HepG2 (cell line): ENCODE measurements around the gene CHPF. TPM values are rescaled to one million over a fixed set of nuclear protein-coding genes. Genes with fewer than 3 reads are reported as not detected.
A peak's percentile ranks its signal among the peaks of the same experiment; 100 is the strongest.

ENCODE experiments used
- ATAC-seq: fragments of 200-7000 bp; cut with Tn5 transposase; 3 replicates; pipeline ENCODE4 v1.9.1; 2020; ENCODE audit warnings: mild to moderate bottlenecking, moderate library complexity
- BruUV-seq: library from RNA; stranded (reverse); fragments of 400-500 nt; replicated peaks from 2 replicates; lab custom pipeline; 2021; lab: Mats Ljungman, UMichigan
- CTCF ChIA-PET: fragments of 300-600 bp; formaldehyde crosslinking; extraction: SDS; loops from one replicate; lab custom pipeline; 2021; ENCODE audit warnings: low total read pairs, inconsistent platforms, low intra/inter-chr PET ratio; lab: Yijun Ruan, JAX
- POLR2A ChIA-PET: fragments of 350-600 bp; sonication (Branson Sonifier 250); formaldehyde crosslinking; loops from one replicate; lab custom pipeline; 2020; ENCODE audit warnings: antibody characterized with exemption, inconsistent platforms; lab: Yijun Ruan, JAX
- DNase-seq: peaks from one replicate; pipeline ENCODE4 v3.0.0-alpha.2; 2015; ENCODE audit warnings: low spot score
- FAIRE-seq: peaks from 3 replicates; lab custom pipeline; 2011; peaks lifted over from hg19 to GRCh38; lab: Jason Lieb, UNC
- H2AFZ ChIP-seq: one replicate; pipeline ENCODE4 v1.6.1; 2011; ENCODE audit warnings: low read length, inconsistent platforms
- H3K27ac ChIP-seq: fragments of 300-600 bp; 3 replicates; pipeline ENCODE4 v1.8.0; 2011; ENCODE audit warnings: mixed run types, mild to moderate bottlenecking, mixed read lengths, low read length, inconsistent platforms; ENCODE audit not compliant: insufficient read depth; ENCODE audit errors: extremely low read length
- H3K27me3 ChIP-seq, 2 experiments: fragments of 200-600 bp in 1 of 2; 2 replicates in 1 of 2; 3 replicates in 1 of 2; pipeline versions ENCODE4 v1.6.0 to v1.8.0; 2011; ENCODE audit warnings: low read length in 2 of 2, mild to moderate bottlenecking in 2 of 2, moderate library complexity in 2 of 2, inconsistent platforms in 1 of 2; ENCODE audit not compliant: insufficient read depth in 2 of 2, control insufficient read depth in 1 of 2
- H3K36me3 ChIP-seq, 2 experiments: fragments of 200-600 bp in 1 of 2; replicated peaks in 1 of 2; 2 replicates in 1 of 2; 3 replicates in 1 of 2; pipeline versions ENCODE4 v1.5.1 to v1.8.0; 2011; ENCODE audit warnings: low read length in 2 of 2, inconsistent platforms in 1 of 2; ENCODE audit not compliant: insufficient read depth in 2 of 2, control insufficient read depth in 1 of 2
- H3K4me1 ChIP-seq: 2 replicates; pipeline ENCODE4 v1.5.1; 2012; ENCODE audit warnings: low read length, inconsistent platforms; ENCODE audit not compliant: insufficient read depth
- H3K4me2 ChIP-seq: 2 replicates; pipeline ENCODE4 v1.6.0; 2011; ENCODE audit warnings: low read depth, low read length, inconsistent platforms
- H3K4me3 ChIP-seq, 3 experiments: fragments of 200-600 bp in 1 of 3; sonication (generic), shearing (Covaris generic) in 1 of 3; replicated peaks in 1 of 3; 2 replicates each; pipeline ENCODE4 v1.5.1; 2011 to 2016; ENCODE audit warnings: low read length in 3 of 3, inconsistent platforms in 2 of 3, low read depth in 2 of 3, mild to moderate bottlenecking in 2 of 3, control low read depth in 1 of 3, mixed read lengths in 1 of 3; ENCODE audit not compliant: insufficient read depth in 1 of 3
- H3K79me2 ChIP-seq: one replicate; pipeline ENCODE4 v1.6.1; 2011; ENCODE audit warnings: low read length, inconsistent platforms; ENCODE audit not compliant: insufficient read depth
- H3K9ac ChIP-seq: 2 replicates; pipeline ENCODE4 v1.6.0; 2011; ENCODE audit warnings: mild to moderate bottlenecking, low read depth, low read length, inconsistent platforms; ENCODE audit not compliant: insufficient read depth
- H3K9me3 ChIP-seq: 2 replicates; pipeline ENCODE4 v1.5.1; 2012; ENCODE audit warnings: mild to moderate bottlenecking, low read length
- H4K20me1 ChIP-seq: 2 replicates; pipeline ENCODE4 v1.6.0; 2011; ENCODE audit warnings: inconsistent platforms, mild to moderate bottlenecking, low read length, moderate library complexity; ENCODE audit not compliant: insufficient read depth
- ARNT2 ChIP-seq: sonication (generic); formaldehyde crosslinking; IDR thresholded peaks from 2 replicates; pipeline ENCODE4 v1.8.0; 2022; ENCODE audit warnings: mild to moderate bottlenecking, low read depth, missing genetic modification reagents, moderate library complexity
- ETS1 ChIP-seq: sonication (generic); formaldehyde crosslinking; IDR thresholded peaks from 2 replicates; pipeline ENCODE4 v1.4.0; 2020; ENCODE audit warnings: missing genetic modification reagents
- HOXA5 ChIP-seq: sonication (generic); formaldehyde crosslinking; IDR thresholded peaks from 2 replicates; pipeline ENCODE4 v1.4.0; 2020; ENCODE audit warnings: missing genetic modification reagents
- MAF1 ChIP-seq: sonication (generic); formaldehyde crosslinking; IDR thresholded peaks from 2 replicates; pipeline ENCODE4 v1.5.0; 2020; ENCODE audit warnings: missing genetic modification reagents, borderline replicate concordance
- MYC ChIP-seq: sonication (generic); formaldehyde crosslinking; IDR thresholded peaks from 2 replicates; pipeline ENCODE4 v1.9.0; 2021; ENCODE audit warnings: missing genetic modification reagents, borderline replicate concordance
- NFKB2 ChIP-seq: sonication (generic); formaldehyde crosslinking; IDR thresholded peaks from 2 replicates; pipeline ENCODE4 v1.4.0; 2020; ENCODE audit warnings: missing genetic modification reagents, borderline replicate concordance
- ZC3H13 ChIP-seq: sonication (generic); formaldehyde crosslinking; IDR thresholded peaks from 2 replicates; pipeline ENCODE4 v1.8.1; 2023; ENCODE audit warnings: mild to moderate bottlenecking, missing genetic modification reagents, moderate library complexity
- ZFP36L1 ChIP-seq: sonication (generic); formaldehyde crosslinking; IDR thresholded peaks from 2 replicates; pipeline ENCODE4 v1.8.0; 2022; ENCODE audit warnings: mild to moderate bottlenecking, missing genetic modification reagents, moderate library complexity
- ZNF430 ChIP-seq: sonication (generic); formaldehyde crosslinking; IDR thresholded peaks from 2 replicates; pipeline ENCODE4 v1.9.0; 2021; ENCODE audit warnings: mild to moderate bottlenecking, missing genetic modification reagents
- ZNF543 ChIP-seq: sonication (generic); formaldehyde crosslinking; IDR thresholded peaks from 2 replicates; pipeline ENCODE4 v1.4.0; 2020; ENCODE audit warnings: mild to moderate bottlenecking, missing genetic modification reagents
- ZNF569 ChIP-seq: sonication (generic); formaldehyde crosslinking; IDR thresholded peaks from 2 replicates; pipeline ENCODE4 v1.5.0; 2020; ENCODE audit warnings: mild to moderate bottlenecking, missing genetic modification reagents, moderate library complexity, borderline replicate concordance
- WGBS: methylation state at CpG from one replicate; pipeline ENCODE4 v1.1.6; 2017; ENCODE audit warnings: low lambda C conversion rate; 5-methylcytosine and 5-hydroxymethylcytosine counted together
- in situ Hi-C: cut with HindIII; loops from 2 replicates; pipeline ENCODE4 v1.10.0; 2017; ENCODE audit warnings: low pct_unique_long_range_greater_than_20kb; ENCODE audit not compliant: extremely low pct_ligation_motif_present
- intact Hi-C: fragments of 100-400 bp; cut with micrococcal nuclease; formaldehyde crosslinking; loops from one replicate; pipeline ENCODE4 v1.10.0; 2022; ENCODE audit not compliant: unreplicated experiment
- polyA plus RNA-seq, 8 experiments: library from polyadenylated mRNA; depleted of rRNA in 3 of 8; stranded (reverse) in 7 of 8; unstranded in 1 of 8; fragments of >200 nt; fragmentation: Illumina TruSeq in 4 of 8; extraction: Trizol in 4 of 8; gene quantifications; 2 replicates each; pipeline versions ENCODE4 v1.2.1 to v1.2.3, GENCODE V29; 2011 to 2016; ENCODE audit warnings: low read depth in 4 of 8, missing spikeins in 1 of 8, mixed read lengths in 1 of 8; ENCODE audit not compliant: insufficient read depth in 1 of 8
- total RNA-seq, 5 experiments: library from RNA; depleted of rRNA; stranded (reverse); fragments of >200 nt; fragmentation: Illumina TruSeq; extraction: Trizol; gene quantifications; 2 replicates each; pipeline ENCODE4 v1.2.3, GENCODE V29; 2016; ENCODE audit warnings: low read depth in 1 of 5
- TF ChIP-seq, protein P1 (sequence below): sonication (generic); formaldehyde crosslinking; IDR thresholded peaks from 2 replicates; pipeline ENCODE4 v1.4.0; 2020; ENCODE audit warnings: missing genetic modification reagents
- TF ChIP-seq, protein P2 (sequence below): sonication (generic); formaldehyde crosslinking; IDR thresholded peaks from 2 replicates; pipeline ENCODE4 v1.5.0; 2020; ENCODE audit warnings: mild to moderate bottlenecking, missing genetic modification reagents, borderline replicate concordance

The CHPF gene
- total and polyA plus RNA-seq, 2 of the 13 experiments (the other 11 are each of a cell fraction or from before 2014, with no cell fraction given), result 79.6 to 111 TPM

GRCh38 chr2:219538504-219538951 lies 5.1 kb downstream of the CHPF start:
- no TSS peak for BruUV-seq
- intact Hi-C loops, result loop anchor here (10.0 kb wide), 1 partner anchor 244 kb away; no protein-coding TSS in a partner anchor
- Histone ChIP-seq H3K9me3 (no peaks in the 10 kb centered on the region), H3K4me3 (no peak overlapping the region), H3K4me2 (0 out of 2 replicates have a peak overlapping the region, but pooled peaks have one; percentile 51), H3K79me2 (peaks cover 20% of the 10 kb centered on the region), H3K27ac (no peak overlapping the region), H2AFZ (no peak overlapping the region), H3K9ac (no peak overlapping the region), H3K4me1 (peaks cover 45% of the 10 kb centered on the region), H3K36me3 (peaks cover 15 to 27% of the 10 kb centered on the region in 2 experiments), H3K27me3 (peaks cover 2 to 32% of the 10 kb centered on the region in 2 experiments; a peak in 4 of 5 replicates), H4K20me1 (peaks cover 46% of the 10 kb centered on the region)
- FAIRE-seq, result no peak
- ATAC-seq, result no peak
- 86% methylated on average over 6 of the region's 6 CpGs for WGBS
- ChIA-PET POLR2A (interaction anchor here (1.4 kb wide), 1 partner anchor 22 kb away, joined by 4 read pairs; no protein-coding TSS in a partner anchor), CTCF (interaction anchor here (1.5 kb wide), 1 partner anchor 104 kb away, joined by 8 read pairs; no protein-coding TSS in a partner anchor)
- in situ Hi-C loops, result no loop called here
- DNase-seq, result no peak
- TF ChIP-seq ZFP36L1 (CRISPR knock-in tag) (0 out of 2 replicates have a peak, but pooled peaks have one; percentile 49), MAF1 (CRISPR knock-in tag) (no peak), NFKB2 (CRISPR knock-in tag) (peak; percentile 62; the same call in 1 of the 2 replicates), ZNF569 (CRISPR knock-in tag) (no peak), HOXA5 (CRISPR knock-in tag) (no peak), ARNT2 (no peak), ETS1 (CRISPR knock-in tag) (0 out of 2 replicates have a peak, but pooled peaks have one; percentile 24), ZNF430 (0 out of 2 replicates have a peak, but pooled peaks have one; percentile 23), ZC3H13 (CRISPR knock-in tag) (peak; percentile 13; the same call in 1 of the 2 replicates), ZNF543 (CRISPR knock-in tag) (0 out of 2 replicates have a peak, but pooled peaks have one; percentile 18), MYC (CRISPR knock-in tag) (0 out of 2 replicates have a peak, but pooled peaks have one; percentile 6)
- TF ChIP-seq, protein P1, sequence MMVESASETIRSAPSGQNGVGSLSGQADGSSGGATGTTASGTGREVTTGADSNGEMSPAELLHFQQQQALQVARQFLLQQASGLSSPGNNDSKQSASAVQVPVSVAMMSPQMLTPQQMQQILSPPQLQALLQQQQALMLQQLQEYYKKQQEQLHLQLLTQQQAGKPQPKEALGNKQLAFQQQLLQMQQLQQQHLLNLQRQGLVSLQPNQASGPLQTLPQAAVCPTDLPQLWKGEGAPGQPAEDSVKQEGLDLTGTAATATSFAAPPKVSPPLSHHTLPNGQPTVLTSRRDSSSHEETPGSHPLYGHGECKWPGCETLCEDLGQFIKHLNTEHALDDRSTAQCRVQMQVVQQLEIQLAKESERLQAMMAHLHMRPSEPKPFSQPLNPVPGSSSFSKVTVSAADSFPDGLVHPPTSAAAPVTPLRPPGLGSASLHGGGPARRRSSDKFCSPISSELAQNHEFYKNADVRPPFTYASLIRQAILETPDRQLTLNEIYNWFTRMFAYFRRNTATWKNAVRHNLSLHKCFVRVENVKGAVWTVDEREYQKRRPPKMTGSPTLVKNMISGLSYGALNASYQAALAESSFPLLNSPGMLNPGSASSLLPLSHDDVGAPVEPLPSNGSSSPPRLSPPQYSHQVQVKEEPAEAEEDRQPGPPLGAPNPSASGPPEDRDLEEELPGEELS (CRISPR knock-in tag), result 0 out of 2 replicates have a peak, but pooled peaks have one; percentile 2
- TF ChIP-seq, protein P2, sequence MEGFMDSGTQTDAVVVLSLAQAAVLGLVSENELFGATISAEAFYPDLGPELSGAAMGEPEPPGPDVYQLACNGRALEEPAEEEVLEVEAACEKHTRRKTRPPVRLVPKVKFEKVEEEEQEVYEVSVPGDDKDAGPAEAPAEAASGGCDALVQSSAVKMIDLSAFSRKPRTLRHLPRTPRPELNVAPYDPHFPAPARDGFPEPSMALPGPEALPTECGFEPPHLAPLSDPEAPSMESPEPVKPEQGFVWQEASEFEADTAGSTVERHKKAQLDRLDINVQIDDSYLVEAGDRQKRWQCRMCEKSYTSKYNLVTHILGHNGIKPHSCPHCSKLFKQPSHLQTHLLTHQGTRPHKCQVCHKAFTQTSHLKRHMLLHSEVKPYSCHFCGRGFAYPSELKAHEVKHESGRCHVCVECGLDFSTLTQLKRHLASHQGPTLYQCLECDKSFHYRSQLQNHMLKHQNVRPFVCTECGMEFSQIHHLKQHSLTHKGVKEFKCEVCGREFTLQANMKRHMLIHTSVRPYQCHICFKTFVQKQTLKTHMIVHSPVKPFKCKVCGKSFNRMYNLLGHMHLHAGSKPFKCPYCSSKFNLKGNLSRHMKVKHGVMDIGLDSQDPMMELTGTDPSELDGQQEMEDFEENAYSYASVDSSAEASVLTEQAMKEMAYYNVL (CRISPR knock-in tag), result 0 out of 2 replicates have a peak, but pooled peaks have one; percentile 38
